Measurements from ENCODE around the gene HORMAD2.

Gene HORMAD2

GRCh38 chr22:30225220-30225927 lies 145.1 kb downstream of the HORMAD2 start:
- Histone ChIP-seq H3K4me3 (ENCODE audit: low read length, poor library complexity, severe bottlenecking) (no peak overlapping the region), H3K9ac (ENCODE audit: low read depth, low read length, poor library complexity, severe bottlenecking) (no peak overlapping the region), H3K36me3 (ENCODE audit: insufficient read depth, low read length) (no peaks in the 10 kb centered on the region), H2AFZ (ENCODE audit: low read length) (no peak overlapping the region), H3K9me3 (ENCODE audit: insufficient read depth, low read depth, low read length) (no peaks in the 10 kb centered on the region), H3F3A (ENCODE audit: low read depth) (no peaks in the 10 kb centered on the region), H3K9me2 (replicated peaks; ENCODE audit: low read depth, low read length) (no peaks in the 10 kb centered on the region), H3K79me2 (ENCODE audit: insufficient read depth, low read length) (no peaks in the 10 kb centered on the region), H3K4me1 (ENCODE audit: insufficient read depth, low read length, poor library complexity, severe bottlenecking) (peaks cover 35% of the 10 kb centered on the region), H3K4me2 (ENCODE audit: low read depth, low read length, poor library complexity, severe bottlenecking) (peak overlapping the region; percentile 12), H4K20me1 (ENCODE audit: insufficient read depth, low read length, poor library complexity, severe bottlenecking) (no peaks in the 10 kb centered on the region), H3K27me3 (ENCODE audit: insufficient read depth, low read length, poor library complexity, severe bottlenecking) (no peaks in the 10 kb centered on the region)
- no peak for TF ChIP-seq CTCF (conservative IDR thresholded peaks at IDR 0.05; ENCODE audit: low read length)
- TF ChIP-seq EZH2phosphoT487 (IDR thresholded peaks at IDR 0.05; ENCODE audit: borderline replicate concordance), result no peak

- H3K4me2 ChIP-seq (ENCODE audit: low read depth, low read length, poor library complexity, severe bottlenecking), result peak overlapping the region; percentile 12
Observed at GRCh38 chr22:30226192-30226832, 146.0 kb downstream of the HORMAD2 start.

More at GRCh38 chr22:30226192-30226832, 146.0 kb downstream of the HORMAD2 start:
- no peak for TF ChIP-seq CTCF (conservative IDR thresholded peaks at IDR 0.05; ENCODE audit: low read length)
- no peak for TF ChIP-seq EZH2phosphoT487 (IDR thresholded peaks at IDR 0.05; ENCODE audit: borderline replicate concordance)
- Histone ChIP-seq H3K27me3 (ENCODE audit: insufficient read depth, low read length, poor library complexity, severe bottlenecking) (no peaks in the 10 kb centered on the region), H3K9ac (ENCODE audit: low read depth, low read length, poor library complexity, severe bottlenecking) (no peak overlapping the region), H3K9me3 (ENCODE audit: insufficient read depth, low read depth, low read length) (no peaks in the 10 kb centered on the region), H3K4me1 (ENCODE audit: insufficient read depth, low read length, poor library complexity, severe bottlenecking) (peaks cover 26% of the 10 kb centered on the region), H3F3A (ENCODE audit: low read depth) (no peaks in the 10 kb centered on the region), H3K9me2 (replicated peaks; ENCODE audit: low read depth, low read length) (no peaks in the 10 kb centered on the region), H3K36me3 (ENCODE audit: insufficient read depth, low read length) (no peaks in the 10 kb centered on the region), H2AFZ (ENCODE audit: low read length) (no peak overlapping the region), H4K20me1 (ENCODE audit: insufficient read depth, low read length, poor library complexity, severe bottlenecking) (no peaks in the 10 kb centered on the region), H3K79me2 (ENCODE audit: insufficient read depth, low read length) (no peaks in the 10 kb centered on the region), H3K4me3 (ENCODE audit: low read length, poor library complexity, severe bottlenecking) (no peak overlapping the region)
